ENCODE results near the gene RTN4RL2.

RTN4RL2 gene

GRCh38 chr11:57508341-57509170 is 48.2 kb downstream of the RTN4RL2 start:
- Histone ChIP-seq H3K4me1 (ENCODE audit: control insufficient read depth in 1 of 2, insufficient read depth in 1 of 2, low read depth in 1 of 2, low read length in 1 of 2) (no peaks in the 10 kb centered on the region), H3K9me3 (no peaks in the 10 kb centered on the region), H3K27ac (no peak overlapping the region), H3K27me3 (no peaks in the 10 kb centered on the region), H3K36me3 (no peaks in the 10 kb centered on the region), H3K4me3 (ENCODE audit: low read depth in 1 of 2, low read length in 1 of 2) (no peak overlapping the region)
- no peak for TF ChIP-seq CTCF (IDR thresholded peaks at IDR 0.05)

- no peak for TF ChIP-seq CTCF (IDR thresholded peaks at IDR 0.05)
- no peak overlapping the region for H3K27ac ChIP-seq
- H3K4me1 ChIP-seq (ENCODE audit: control insufficient read depth in 1 of 2, insufficient read depth in 1 of 2, low read depth in 1 of 2, low read length in 1 of 2) = peaks cover 24 to 25% of the 10 kb centered on the region in 2 experiments
- H3K27me3 ChIP-seq = peaks cover 17% of the 10 kb centered on the region
- no peaks in the 10 kb centered on the region for H3K9me3 ChIP-seq
- no peak overlapping the region for H3K4me3 ChIP-seq (ENCODE audit: low read depth in 1 of 2, low read length in 1 of 2)
- H3K36me3 ChIP-seq = no peaks in the 10 kb centered on the region
Observed at GRCh38 chr11:57511741-57512430, 51.6 kb downstream of the RTN4RL2 start.

- Histone ChIP-seq H3K27me3 (peaks cover 17% of the 10 kb centered on the region), H3K36me3 (no peaks in the 10 kb centered on the region), H3K4me1 (ENCODE audit: control insufficient read depth in 1 of 2, insufficient read depth in 1 of 2, low read depth in 1 of 2, low read length in 1 of 2) (peaks cover 24 to 25% of the 10 kb centered on the region in 2 experiments), H3K4me3 (ENCODE audit: low read depth in 1 of 2, low read length in 1 of 2) (no peak overlapping the region), H3K9me3 (no peaks in the 10 kb centered on the region), H3K27ac (no peak overlapping the region)
- no peak for TF ChIP-seq CTCF (IDR thresholded peaks at IDR 0.05)
Observed at GRCh38 chr11:57512646-57513451, 52.5 kb downstream of the RTN4RL2 start.

GRCh38 chr11:57513452-57513795 is 53.1 kb downstream of the RTN4RL2 start:
- Histone ChIP-seq H3K27ac (no peak overlapping the region), H3K27me3 (peaks cover 17% of the 10 kb centered on the region)

More at GRCh38 chr11:57513452-57513795, 53.1 kb downstream of the RTN4RL2 start:
- TF ChIP-seq CTCF (IDR thresholded peaks at IDR 0.05) = no peak
- H3K4me3 ChIP-seq (ENCODE audit: low read depth in 1 of 2, low read length in 1 of 2) = no peak overlapping the region
- H3K4me1 ChIP-seq (ENCODE audit: control insufficient read depth in 1 of 2, insufficient read depth in 1 of 2, low read depth in 1 of 2, low read length in 1 of 2) = peaks cover 24 to 25% of the 10 kb centered on the region in 2 experiments
- H3K36me3 ChIP-seq = no peaks in the 10 kb centered on the region
- no peaks in the 10 kb centered on the region for H3K9me3 ChIP-seq
